Natural killer cell treated with Interleukin-12 subunit alpha and Interleukin-12 subunit beta and Interleukin-15 and Interleukin-18, amount 100 ng/mL, for 72 hours (primary cell): ENCODE measurements around the gene MAP3K7CL. TPM values are rescaled to one million over a fixed set of nuclear protein-coding genes. Genes with fewer than 3 reads are reported as not detected.

Experiments used
- ATAC-seq, 2 donors: fragments of 150-1000 bp; cut with Tn5 transposase in 1 of 2; sonication (Bioruptor Pico), chemical (Tn5 transposase) in 1 of 2; 2 replicates each; pipeline ENCODE4 v1.10.0; 2021
- DNase-seq: peaks from one replicate; pipeline ENCODE4 v3.0.0; 2022; ENCODE audit warnings: low spot score
- H3K27ac Mint-ChIP-seq, 2 donors: 1 replicate in 1 of 2; 2 replicates in 1 of 2; pipeline ENCODE4 v1.8.0; 2022; ENCODE audit warnings: mixed read lengths in 2 of 2, mild to moderate bottlenecking in 1 of 2, moderate library complexity in 1 of 2
- H3K27me3 Mint-ChIP-seq, 2 donors: 1 replicate in 1 of 2; 2 replicates in 1 of 2; pipeline ENCODE4 v1.8.0; 2022; ENCODE audit warnings: mixed read lengths in 2 of 2
- H3K36me3 Mint-ChIP-seq: one replicate; pipeline ENCODE4 v1.8.0; 2022; ENCODE audit warnings: mixed read lengths
- H3K4me1 Mint-ChIP-seq, 2 donors: 1 replicate in 1 of 2; 2 replicates in 1 of 2; pipeline ENCODE4 v1.8.0; 2022; ENCODE audit warnings: low read depth in 2 of 2, mixed read lengths in 2 of 2, mild to moderate bottlenecking in 1 of 2
- H3K4me3 Mint-ChIP-seq: one replicate; pipeline ENCODE4 v1.8.0; 2022; ENCODE audit warnings: mixed read lengths
- H3K9me3 Mint-ChIP-seq: 2 replicates; pipeline ENCODE4 v1.8.0; 2022; ENCODE audit warnings: mixed read lengths
- total RNA-seq, 2 donors: library from RNA; stranded (reverse); gene quantifications; one replicate each; pipeline ENCODE4 v1.2.3, GENCODE V29; 2022

MAP3K7CL gene
- total RNA-seq, 2 donors from 2014 or later: 2.4 to 6.1 TPM

DNA sequence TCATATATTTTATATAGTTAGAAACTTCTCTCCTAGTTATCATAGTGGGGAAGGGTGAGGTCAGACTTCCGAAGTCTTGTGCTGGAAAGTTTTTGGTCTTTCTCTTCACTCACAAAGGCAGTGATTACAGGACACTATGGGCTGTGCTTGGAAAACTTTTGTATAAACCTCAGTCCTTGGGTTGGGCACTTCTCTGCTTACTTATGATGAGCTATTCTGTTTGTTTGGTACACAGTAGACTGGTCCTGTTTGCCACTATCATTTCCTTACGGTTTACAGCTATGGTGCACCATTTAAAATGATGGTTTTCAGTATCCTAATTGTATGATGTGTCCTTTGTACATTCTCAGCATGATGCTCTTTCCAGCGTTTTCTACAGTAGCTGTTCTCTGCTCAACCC, 75.5 kb downstream of the MAP3K7CL start:
- H3K27ac Mint-ChIP-seq: no peak overlapping the region
- no peak for DNase-seq
- peaks cover 0 to 7% of the 10 kb centered on the region in 2 donors for H3K27me3 Mint-ChIP-seq
- ATAC-seq: no peak
- H3K36me3 Mint-ChIP-seq: peaks cover 11% of the 10 kb centered on the region
- no peak overlapping the region for H3K4me3 Mint-ChIP-seq
- H3K4me1 Mint-ChIP-seq: no peaks in the 10 kb centered on the region
- H3K9me3 Mint-ChIP-seq: peaks cover 6% of the 10 kb centered on the region

DNA sequence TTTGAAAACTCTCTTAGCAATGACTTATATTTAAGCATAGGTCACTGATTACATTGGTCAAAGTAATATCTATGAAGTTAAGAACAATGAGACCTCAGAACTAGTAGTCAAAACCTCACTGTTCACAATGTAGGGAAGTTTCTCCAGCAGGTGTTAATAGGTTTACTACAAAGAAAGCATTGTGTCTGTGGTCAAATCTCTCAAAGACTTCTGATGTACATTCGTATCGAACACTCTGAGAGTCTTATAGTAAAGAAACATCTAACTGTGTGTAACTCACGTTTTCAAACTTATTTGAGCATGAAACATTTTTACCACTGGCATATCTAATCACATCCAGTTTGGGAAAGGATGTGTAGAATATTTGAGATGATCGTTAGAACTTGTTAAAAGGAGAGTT, 76.0 kb downstream of the MAP3K7CL start:
- no peak overlapping the region for H3K4me3 Mint-ChIP-seq
- H3K9me3 Mint-ChIP-seq: peaks cover 1% of the 10 kb centered on the region
- no peak overlapping the region for H3K27ac Mint-ChIP-seq
- H3K36me3 Mint-ChIP-seq: peaks cover 7% of the 10 kb centered on the region
- ATAC-seq (no peak), DNase-seq (no peak)
- peaks cover 0 to 6% of the 10 kb centered on the region in 2 donors for H3K27me3 Mint-ChIP-seq
- no peaks in the 10 kb centered on the region for H3K4me1 Mint-ChIP-seq

DNA sequence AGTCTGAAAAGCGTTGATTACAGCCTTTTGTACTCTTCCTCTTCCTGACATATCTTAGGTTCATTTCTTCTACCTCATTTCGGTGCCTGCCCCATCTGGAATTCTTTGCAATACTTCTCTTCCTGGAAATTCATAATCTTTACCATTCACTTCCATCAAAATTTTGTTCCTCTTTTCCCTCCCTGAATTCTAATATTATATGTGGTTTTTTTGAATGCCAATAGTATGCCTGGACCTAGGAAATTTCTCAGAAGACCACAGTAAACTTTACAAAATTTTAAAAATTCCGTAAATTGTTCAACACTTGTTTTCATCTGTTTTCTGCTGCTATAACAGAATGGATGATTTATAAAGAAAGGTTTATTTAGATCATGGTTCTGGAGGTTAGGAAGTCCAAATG, 76.8 kb downstream of the MAP3K7CL start:
- Mint-ChIP-seq H3K9me3 (no peaks in the 10 kb centered on the region), H3K4me3 (no peak overlapping the region), H3K36me3 (no peaks in the 10 kb centered on the region), H3K27ac (no peak overlapping the region), H3K27me3 (peaks cover 0 to 6% of the 10 kb centered on the region in 2 donors), H3K4me1 (no peaks in the 10 kb centered on the region)
- ATAC-seq (no peak), DNase-seq (no peak)

- Mint-ChIP-seq H3K4me3 (no peak overlapping the region), H3K27me3 (peaks cover 0 to 6% of the 10 kb centered on the region in 2 donors), H3K36me3 (no peaks in the 10 kb centered on the region), H3K27ac (no peak overlapping the region), H3K4me1 (no peaks in the 10 kb centered on the region), H3K9me3 (no peaks in the 10 kb centered on the region)
- DNase-seq (no peak), ATAC-seq (no peak)
Measured at GRCh38 chr21:29208044-29208681, 77.7 kb downstream of the MAP3K7CL start.

- ATAC-seq: no peak
- Mint-ChIP-seq H3K4me3 (no peak overlapping the region), H3K27ac (no peak overlapping the region), H3K4me1 (no peaks in the 10 kb centered on the region), H3K36me3 (no peaks in the 10 kb centered on the region), H3K27me3 (peaks cover 0 to 6% of the 10 kb centered on the region in 2 donors), H3K9me3 (no peaks in the 10 kb centered on the region)
- DNase-seq: no peak
Measured at GRCh38 chr21:29208682-29209059, 78.2 kb downstream of the MAP3K7CL start.

- Mint-ChIP-seq H3K27ac (no peak overlapping the region), H3K27me3 (peaks cover 0 to 6% of the 10 kb centered on the region in 2 donors), H3K4me3 (no peak overlapping the region), H3K4me1 (no peaks in the 10 kb centered on the region), H3K9me3 (no peaks in the 10 kb centered on the region), H3K36me3 (no peaks in the 10 kb centered on the region)
- DNase-seq (no peak), ATAC-seq (no peak)
Measured at GRCh38 chr21:29209696-29210095, 79.3 kb downstream of the MAP3K7CL start.

DNA sequence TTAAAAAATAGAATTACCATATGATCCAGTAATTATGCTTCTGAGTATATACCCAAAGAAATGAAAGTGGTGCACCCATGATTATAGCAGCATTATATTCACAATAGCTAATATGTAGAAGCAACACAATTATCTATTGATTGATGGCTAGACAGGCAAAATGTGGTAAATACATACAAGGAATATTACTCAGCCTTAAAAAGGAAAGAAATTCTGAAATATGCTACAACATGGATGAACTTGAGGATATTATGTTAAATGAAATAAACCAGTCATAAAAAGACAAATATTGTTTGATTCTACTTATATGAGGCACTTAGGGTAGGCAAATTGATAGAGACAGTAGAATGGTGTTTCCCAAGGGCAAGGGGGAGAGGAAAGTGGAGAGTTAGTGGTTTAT, 80.8 kb downstream of the MAP3K7CL start:
- Mint-ChIP-seq H3K4me1 (no peaks in the 10 kb centered on the region), H3K27me3 (peaks cover 0 to 4% of the 10 kb centered on the region in 2 donors), H3K27ac (no peak overlapping the region), H3K9me3 (no peaks in the 10 kb centered on the region), H3K36me3 (no peaks in the 10 kb centered on the region), H3K4me3 (no peak overlapping the region)
- ATAC-seq: no peak
- no peak for DNase-seq

GRCh38 chr21:29212446-29212845, 82.0 kb downstream of the MAP3K7CL start:
- H3K9me3 Mint-ChIP-seq: no peaks in the 10 kb centered on the region

GRCh38 chr21:29213513-29214385, 83.3 kb downstream of the MAP3K7CL start:
- no peak overlapping the region for H3K4me3 Mint-ChIP-seq

More at GRCh38 chr21:29212446-29212845, 82.0 kb downstream of the MAP3K7CL start:
- no peaks in the 10 kb centered on the region for H3K27me3 Mint-ChIP-seq
- H3K27ac Mint-ChIP-seq: no peak overlapping the region
- no peaks in the 10 kb centered on the region for H3K4me1 Mint-ChIP-seq
- DNase-seq (no peak), ATAC-seq (peak in 1 of 2 donors; percentile 24)
- H3K36me3 Mint-ChIP-seq: no peaks in the 10 kb centered on the region
- H3K4me3 Mint-ChIP-seq: no peak overlapping the region

GRCh38 chr21:29215709-29216108, 85.3 kb downstream of the MAP3K7CL start:
- peaks cover 0 to 3% of the 10 kb centered on the region in 2 donors for H3K27me3 Mint-ChIP-seq
- no peak overlapping the region for H3K27ac Mint-ChIP-seq
- H3K36me3 Mint-ChIP-seq: no peaks in the 10 kb centered on the region
- DNase-seq: no peak
- H3K9me3 Mint-ChIP-seq: no peaks in the 10 kb centered on the region
- H3K4me1 Mint-ChIP-seq: peaks cover 3 to 5% of the 10 kb centered on the region in 2 donors
- no peak overlapping the region for H3K4me3 Mint-ChIP-seq
- no peak for ATAC-seq

More at GRCh38 chr21:29213513-29214385, 83.3 kb downstream of the MAP3K7CL start:
- no peak overlapping the region for H3K27ac Mint-ChIP-seq
- H3K36me3 Mint-ChIP-seq: no peaks in the 10 kb centered on the region
- ATAC-seq (peak in 1 of 2 donors; percentile 45), DNase-seq (no peak)
- no peaks in the 10 kb centered on the region for H3K9me3 Mint-ChIP-seq
- peaks cover 0 to 3% of the 10 kb centered on the region in 2 donors for H3K27me3 Mint-ChIP-seq
- H3K4me1 Mint-ChIP-seq: peaks cover 3 to 5% of the 10 kb centered on the region in 2 donors

DNA sequence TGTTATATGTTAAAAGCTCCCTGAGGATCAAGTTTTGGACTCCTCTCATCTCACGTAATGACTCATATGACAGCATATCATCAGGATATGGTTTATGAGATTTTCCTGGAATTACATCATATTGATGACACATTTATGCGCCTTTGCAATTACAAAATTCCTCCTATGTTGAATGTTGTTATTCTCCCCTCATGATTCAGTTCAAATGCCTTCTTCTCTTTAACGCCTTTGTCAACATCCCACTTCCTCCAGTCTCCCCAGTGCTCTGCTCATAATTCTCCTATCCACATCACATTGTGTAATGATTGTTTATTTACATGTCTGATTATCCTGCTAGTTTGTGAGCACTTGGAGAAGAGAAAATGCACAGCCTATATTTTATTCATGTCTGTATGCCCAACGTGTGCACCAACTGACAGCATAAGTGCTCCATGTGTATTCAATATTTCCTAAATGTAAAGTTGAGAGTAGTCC, 87.4 kb downstream of the MAP3K7CL start:
- peaks cover 0 to 3% of the 10 kb centered on the region in 2 donors for H3K27me3 Mint-ChIP-seq
- DNase-seq (no peak), ATAC-seq (no peak)
- H3K4me1 Mint-ChIP-seq: peaks cover 3 to 5% of the 10 kb centered on the region in 2 donors
- no peaks in the 10 kb centered on the region for H3K9me3 Mint-ChIP-seq
- no peak overlapping the region for H3K27ac Mint-ChIP-seq
- H3K36me3 Mint-ChIP-seq: no peaks in the 10 kb centered on the region
- no peak overlapping the region for H3K4me3 Mint-ChIP-seq

- Mint-ChIP-seq H3K4me1 (peaks cover 3 to 5% of the 10 kb centered on the region in 2 donors), H3K27me3 (peaks cover 0 to 3% of the 10 kb centered on the region in 2 donors), H3K9me3 (no peaks in the 10 kb centered on the region), H3K4me3 (no peak overlapping the region), H3K27ac (no peak overlapping the region), H3K36me3 (no peaks in the 10 kb centered on the region)
- DNase-seq (no peak), ATAC-seq (no peak)
Measured at GRCh38 chr21:29218749-29219148, 88.3 kb downstream of the MAP3K7CL start.

GRCh38 chr21:29219165-29219770, 88.8 kb downstream of the MAP3K7CL start:
- H3K9me3 Mint-ChIP-seq: no peaks in the 10 kb centered on the region
- no peak overlapping the region for H3K4me3 Mint-ChIP-seq
- no peaks in the 10 kb centered on the region for H3K36me3 Mint-ChIP-seq
- H3K27ac Mint-ChIP-seq: no peak overlapping the region
- H3K4me1 Mint-ChIP-seq: peaks cover 3 to 5% of the 10 kb centered on the region in 2 donors
- DNase-seq (no peak), ATAC-seq (no peak)
- peaks cover 0 to 6% of the 10 kb centered on the region in 2 donors for H3K27me3 Mint-ChIP-seq
